ENCODE data around the gene DUSP8.

DUSP8 gene

GRCh38 chr11:1558775-1559110 is 13.3 kb downstream of the DUSP8 start:
- DNase-seq (ENCODE audit: low read depth) = no peak
- H3K4me3 ChIP-seq (ENCODE audit: low read depth, low read length) = no peak overlapping the region
- TF ChIP-seq, protein P1, sequence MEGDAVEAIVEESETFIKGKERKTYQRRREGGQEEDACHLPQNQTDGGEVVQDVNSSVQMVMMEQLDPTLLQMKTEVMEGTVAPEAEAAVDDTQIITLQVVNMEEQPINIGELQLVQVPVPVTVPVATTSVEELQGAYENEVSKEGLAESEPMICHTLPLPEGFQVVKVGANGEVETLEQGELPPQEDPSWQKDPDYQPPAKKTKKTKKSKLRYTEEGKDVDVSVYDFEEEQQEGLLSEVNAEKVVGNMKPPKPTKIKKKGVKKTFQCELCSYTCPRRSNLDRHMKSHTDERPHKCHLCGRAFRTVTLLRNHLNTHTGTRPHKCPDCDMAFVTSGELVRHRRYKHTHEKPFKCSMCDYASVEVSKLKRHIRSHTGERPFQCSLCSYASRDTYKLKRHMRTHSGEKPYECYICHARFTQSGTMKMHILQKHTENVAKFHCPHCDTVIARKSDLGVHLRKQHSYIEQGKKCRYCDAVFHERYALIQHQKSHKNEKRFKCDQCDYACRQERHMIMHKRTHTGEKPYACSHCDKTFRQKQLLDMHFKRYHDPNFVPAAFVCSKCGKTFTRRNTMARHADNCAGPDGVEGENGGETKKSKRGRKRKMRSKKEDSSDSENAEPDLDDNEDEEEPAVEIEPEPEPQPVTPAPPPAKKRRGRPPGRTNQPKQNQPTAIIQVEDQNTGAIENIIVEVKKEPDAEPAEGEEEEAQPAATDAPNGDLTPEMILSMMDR (IDR thresholded peaks at IDR 0.05; ENCODE audit: insufficient read depth, low read depth, low read length, missing control alignments) = no peak

DNA sequence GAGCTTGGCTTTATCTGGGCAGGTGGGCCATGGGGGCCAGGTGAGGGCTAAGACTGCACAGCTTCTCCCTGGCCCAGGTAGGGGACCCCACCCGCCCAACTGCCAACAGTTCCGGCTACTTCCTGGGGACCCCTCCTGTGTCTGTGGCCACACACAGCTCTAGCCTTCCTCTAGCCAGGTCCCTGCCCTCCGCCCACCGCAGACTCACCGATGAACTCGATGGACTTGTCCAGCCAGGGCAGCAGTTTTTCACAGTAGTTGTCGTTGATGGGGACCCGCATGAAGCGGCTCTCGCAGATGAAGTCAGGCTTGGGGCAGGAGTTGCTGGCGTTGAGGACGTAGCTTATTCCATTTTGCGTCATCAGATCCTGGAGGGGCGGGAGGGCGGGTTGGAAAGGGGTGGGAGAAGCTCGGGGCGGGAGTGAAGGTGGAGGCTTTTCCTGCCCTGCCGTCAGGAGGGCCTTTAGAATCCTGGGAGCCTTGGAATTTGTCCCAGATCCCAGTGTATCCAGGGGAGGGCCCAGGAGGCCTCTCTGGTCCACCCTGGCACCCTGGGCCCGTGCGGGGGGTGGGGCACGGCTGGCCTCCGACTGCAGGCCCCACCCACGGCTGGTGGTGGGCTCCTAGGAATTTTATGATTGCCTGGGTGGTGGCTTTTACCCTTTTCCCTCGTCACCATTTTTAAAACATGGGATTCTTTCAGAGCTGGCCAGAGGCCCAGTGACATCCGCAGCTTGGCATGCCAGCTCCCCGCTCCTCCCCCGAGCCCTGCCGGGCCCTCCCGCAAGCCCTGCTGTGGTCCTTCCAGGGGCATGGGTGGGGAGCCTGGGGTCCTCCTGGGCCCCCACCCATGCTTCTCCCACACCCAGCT is 13.9 kb downstream of the DUSP8 start:
- TF ChIP-seq, protein P1 (IDR thresholded peaks at IDR 0.05; ENCODE audit: insufficient read depth, low read depth, low read length, missing control alignments) = no peak
- DNase-seq (ENCODE audit: low read depth) = no peak

DNA sequence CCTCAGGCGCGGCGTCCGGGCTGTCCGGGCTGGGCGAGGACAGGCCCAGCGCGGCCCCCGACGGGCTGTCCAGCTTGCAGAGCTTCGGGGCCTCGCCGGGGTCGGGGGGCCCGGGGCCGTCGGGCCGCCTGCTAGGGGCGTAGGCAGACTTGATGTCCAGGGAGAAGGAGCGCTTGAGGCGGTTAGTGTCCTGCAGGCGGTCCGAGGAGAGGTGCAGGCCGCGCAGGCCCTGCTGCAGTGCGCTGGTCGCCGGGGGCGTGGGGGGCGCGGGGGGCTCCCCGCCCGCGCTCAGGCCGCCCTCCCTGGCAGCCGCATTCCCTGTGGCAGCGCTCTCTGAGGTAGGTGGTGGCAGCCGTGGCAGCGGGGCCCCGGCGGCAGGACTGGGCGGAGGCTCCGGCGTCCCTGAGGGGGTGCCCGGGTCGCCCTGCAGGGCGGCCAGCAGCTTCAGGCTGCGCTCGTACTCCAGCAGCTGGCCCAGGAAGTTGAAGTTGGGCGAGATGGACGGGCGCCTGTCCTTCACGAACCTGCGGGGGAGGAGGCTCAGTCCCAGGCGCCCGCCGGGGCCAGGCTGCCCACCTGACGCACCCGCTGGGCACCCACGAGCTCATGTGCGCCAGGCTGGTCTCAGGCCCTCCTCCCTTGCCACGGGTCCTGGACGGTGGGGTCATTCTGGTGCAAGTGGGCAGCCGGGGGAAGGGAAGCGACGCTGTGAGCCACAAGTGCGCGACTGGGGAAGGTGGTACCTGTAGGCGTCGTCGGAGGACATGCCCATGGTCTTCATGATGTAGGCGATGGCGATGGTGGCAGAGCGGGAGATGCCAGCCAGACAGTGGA is 14.8 kb downstream of the DUSP8 start:
- TF ChIP-seq, protein P1 (IDR thresholded peaks at IDR 0.05; ENCODE audit: insufficient read depth, low read depth, low read length, missing control alignments) = no peak
- H3K4me3 ChIP-seq (ENCODE audit: low read depth, low read length) = no peak overlapping the region

More for the DNA sequence above, 13.9 kb downstream of the DUSP8 start:
- H3K4me3 ChIP-seq (ENCODE audit: low read depth, low read length) = no peak overlapping the region

GRCh38 chr11:1556278-1556902 is 15.7 kb downstream of the DUSP8 start:
- no peak overlapping the region for H3K4me3 ChIP-seq (ENCODE audit: low read depth, low read length)
- no peak for DNase-seq (ENCODE audit: low read depth)
- TF ChIP-seq, protein P1 (IDR thresholded peaks at IDR 0.05; ENCODE audit: insufficient read depth, low read depth, low read length, missing control alignments) = no peak

More for the DNA sequence above, 14.8 kb downstream of the DUSP8 start:
- no peak for DNase-seq (ENCODE audit: low read depth)

DNA sequence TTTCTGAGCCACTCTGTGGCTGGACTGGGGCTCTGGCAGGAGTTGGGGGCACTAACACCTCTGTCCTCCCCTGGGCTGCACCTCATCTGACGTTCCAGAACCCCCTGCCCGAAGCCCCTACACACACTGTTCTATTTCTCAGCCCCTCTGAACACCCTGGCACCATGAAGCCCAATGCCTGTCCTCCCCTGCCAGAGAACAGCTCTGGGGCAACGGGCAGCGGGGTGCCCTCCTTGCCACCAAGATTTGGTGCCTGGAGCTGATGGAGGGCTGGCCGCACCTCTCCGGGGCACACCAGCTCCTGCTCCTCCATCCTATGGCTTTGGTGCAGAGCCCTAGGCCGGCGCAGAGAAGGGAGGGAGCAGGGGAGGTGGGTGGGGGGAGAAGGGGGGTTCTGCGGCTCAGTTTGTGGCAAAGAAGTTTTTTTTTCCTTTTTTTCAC is 16.3 kb downstream of the DUSP8 start:
- H3K4me3 ChIP-seq (ENCODE audit: low read depth, low read length) = no peak overlapping the region
- no peak for DNase-seq (ENCODE audit: low read depth)
- TF ChIP-seq, protein P1 (IDR thresholded peaks at IDR 0.05; ENCODE audit: insufficient read depth, low read depth, low read length, missing control alignments) = no peak

- H3K4me3 ChIP-seq (ENCODE audit: low read depth, low read length) = no peak overlapping the region
Measured at GRCh38 chr11:1554981-1555712, 16.9 kb downstream of the DUSP8 start.

More at GRCh38 chr11:1554981-1555712, 16.9 kb downstream of the DUSP8 start:
- DNase-seq (ENCODE audit: low read depth) = no peak
- TF ChIP-seq, protein P1 (IDR thresholded peaks at IDR 0.05; ENCODE audit: insufficient read depth, low read depth, low read length, missing control alignments) = no peak
